ENCODE data around the gene HELZ. TPM values are rescaled to one million over a fixed set of nuclear protein-coding genes. Genes with fewer than 3 reads are reported as not detected.

HELZ gene
- total RNA-seq, 1 experiment from 2014 or later = 40.5 TPM

DNA sequence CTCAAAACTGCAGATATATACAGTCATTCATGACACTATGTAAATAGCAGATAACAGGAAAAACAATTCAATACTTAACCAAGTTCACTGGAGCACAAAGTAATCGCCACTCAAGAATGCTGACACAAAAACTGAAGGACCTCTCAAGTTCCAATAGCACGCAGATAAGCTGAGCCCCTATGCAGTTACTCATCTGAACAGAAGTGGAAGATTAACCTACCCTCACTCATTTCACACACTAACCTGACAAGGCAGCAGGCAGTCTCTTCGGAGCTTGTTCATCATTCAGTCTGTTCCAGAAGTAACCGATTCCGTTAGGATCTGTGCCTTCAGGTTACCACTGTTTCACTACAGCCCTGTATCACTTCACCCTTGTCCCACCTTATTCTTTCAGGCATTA, 6.0 kb downstream of the HELZ start:
- ChIA-PET CTCF (interaction anchor here (3.8 kb wide), 1 partner anchor 18 kb away, joined by 21 read pairs; no protein-coding TSS in a partner anchor), POLR2A (no interaction called here), RAD21 (ENCODE audit: low non-redundant PET in 1 of 2, low total read pairs in 2 of 2, uncharacterized antibody in 2 of 2, unreplicated experiment in 2 of 2) (no interaction called here)
- Histone ChIP-seq H3K4me2 (ENCODE audit: low read length) (no peak overlapping the region), H3K9me3 (ENCODE audit: control insufficient read depth in 1 of 2, insufficient read depth in 1 of 2, low read depth in 1 of 2, low read length in 2 of 2) (no peaks in the 10 kb centered on the region), H3K9ac (ENCODE audit: low read length) (no peak overlapping the region), H2AFZ (ENCODE audit: low read depth, low read length, poor library complexity, severe bottlenecking) (no peak overlapping the region), H3K36me3 (ENCODE audit: control insufficient read depth in 1 of 2, insufficient read depth in 2 of 2, low read length in 2 of 2) (peaks cover 5 to 18% of the 10 kb centered on the region in 2 experiments; a peak in 3 of 4 replicates), H3K4me3 (replicated peaks in 1 of 2; ENCODE audit: low read depth in 1 of 2, low read length in 2 of 2) (no peak overlapping the region), H3K27ac (ENCODE audit: low read depth, low read length) (no peak overlapping the region), H3K79me2 (ENCODE audit: insufficient read depth, low read length) (peaks cover 56% of the 10 kb centered on the region), H3K9me2 (ENCODE audit: insufficient read depth) (no peaks in the 10 kb centered on the region), H3K27me3 (ENCODE audit: insufficient read depth, low read length) (no peaks in the 10 kb centered on the region), H3K4me1 (ENCODE audit: control insufficient read depth in 1 of 2, insufficient read depth in 2 of 2, low read length in 2 of 2) (peaks cover 5 to 8% of the 10 kb centered on the region in 2 experiments; a peak in 3 of 4 replicates), H4K20me1 (ENCODE audit: insufficient read depth) (no peaks in the 10 kb centered on the region)
- no peak for TF ChIP-seq ZFX (IDR thresholded peaks at IDR 0.05)
- no peak for TF ChIP-seq SP1 (IDR thresholded peaks at IDR 0.05; ENCODE audit: low read depth)
- no peak for TF ChIP-seq POLR2A (IDR thresholded peaks at IDR 0.05; ENCODE audit: borderline replicate concordance, extremely low read depth, insufficient read depth, insufficient read length)
- TF ChIP-seq, protein P1, sequence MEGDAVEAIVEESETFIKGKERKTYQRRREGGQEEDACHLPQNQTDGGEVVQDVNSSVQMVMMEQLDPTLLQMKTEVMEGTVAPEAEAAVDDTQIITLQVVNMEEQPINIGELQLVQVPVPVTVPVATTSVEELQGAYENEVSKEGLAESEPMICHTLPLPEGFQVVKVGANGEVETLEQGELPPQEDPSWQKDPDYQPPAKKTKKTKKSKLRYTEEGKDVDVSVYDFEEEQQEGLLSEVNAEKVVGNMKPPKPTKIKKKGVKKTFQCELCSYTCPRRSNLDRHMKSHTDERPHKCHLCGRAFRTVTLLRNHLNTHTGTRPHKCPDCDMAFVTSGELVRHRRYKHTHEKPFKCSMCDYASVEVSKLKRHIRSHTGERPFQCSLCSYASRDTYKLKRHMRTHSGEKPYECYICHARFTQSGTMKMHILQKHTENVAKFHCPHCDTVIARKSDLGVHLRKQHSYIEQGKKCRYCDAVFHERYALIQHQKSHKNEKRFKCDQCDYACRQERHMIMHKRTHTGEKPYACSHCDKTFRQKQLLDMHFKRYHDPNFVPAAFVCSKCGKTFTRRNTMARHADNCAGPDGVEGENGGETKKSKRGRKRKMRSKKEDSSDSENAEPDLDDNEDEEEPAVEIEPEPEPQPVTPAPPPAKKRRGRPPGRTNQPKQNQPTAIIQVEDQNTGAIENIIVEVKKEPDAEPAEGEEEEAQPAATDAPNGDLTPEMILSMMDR (IDR thresholded peaks at IDR 0.05 in 2 of 3, conservative IDR thresholded peaks at IDR 0.05 in 1 of 3; ENCODE audit: borderline replicate concordance in 1 of 3, insufficient read depth in 1 of 3, low read depth in 2 of 3, low read length in 2 of 3) = no peak
- DNase-seq (ENCODE audit: low read depth, low spot score) (no peak), ATAC-seq (no peak)
- no TSS peak for BruUV-seq (replicated peaks)
- intact Hi-C loops (cut with micrococcal nuclease) = no loop called here

DNA sequence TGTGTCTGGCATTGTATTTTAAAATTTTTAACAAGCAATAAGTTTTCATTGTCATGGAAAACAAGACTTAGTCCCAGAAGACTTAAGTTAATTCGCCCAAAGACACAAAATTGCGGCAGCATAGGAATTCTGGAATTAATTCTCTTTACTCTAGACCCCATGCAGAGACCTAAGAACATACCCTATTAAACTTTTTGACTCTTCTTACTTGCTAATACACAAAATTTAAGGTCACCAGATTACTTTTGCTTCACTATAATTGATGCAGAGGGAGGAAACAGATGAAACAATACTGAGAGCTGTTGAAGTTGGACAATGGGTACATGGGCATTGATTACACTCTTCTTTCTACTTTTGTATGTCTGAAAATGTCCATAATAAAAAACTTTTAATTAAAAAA, 12.6 kb downstream of the HELZ start:
- ChIA-PET POLR2A (no interaction called here), RAD21 (ENCODE audit: low non-redundant PET in 1 of 2, low total read pairs in 2 of 2, uncharacterized antibody in 2 of 2, unreplicated experiment in 2 of 2) (no interaction called here), CTCF (interaction anchor here (2.6 kb wide), 1 partner anchor 11 kb away, joined by 13 read pairs; no protein-coding TSS in a partner anchor)
- ATAC-seq (no peak), DNase-seq (ENCODE audit: low read depth, low spot score) (no peak)
- intact Hi-C loops (cut with micrococcal nuclease) = no loop called here
- Histone ChIP-seq H3K4me3 (replicated peaks in 1 of 2; ENCODE audit: low read depth in 1 of 2, low read length in 2 of 2) (no peak overlapping the region), H3K4me2 (ENCODE audit: low read length) (no peak overlapping the region), H3K27ac (ENCODE audit: low read depth, low read length) (no peak overlapping the region), H3K9ac (ENCODE audit: low read length) (no peak overlapping the region), H3K9me3 (ENCODE audit: control insufficient read depth in 1 of 2, insufficient read depth in 1 of 2, low read depth in 1 of 2, low read length in 2 of 2) (no peaks in the 10 kb centered on the region), H3K27me3 (ENCODE audit: insufficient read depth, low read length) (no peaks in the 10 kb centered on the region), H3K36me3 (ENCODE audit: control insufficient read depth in 1 of 2, insufficient read depth in 2 of 2, low read length in 2 of 2) (peaks cover 4 to 5% of the 10 kb centered on the region in 2 experiments; a peak in 2 of 4 replicates), H4K20me1 (ENCODE audit: insufficient read depth) (no peaks in the 10 kb centered on the region), H3K4me1 (ENCODE audit: control insufficient read depth in 1 of 2, insufficient read depth in 2 of 2, low read length in 2 of 2) (no peaks in the 10 kb centered on the region), H3K79me2 (ENCODE audit: insufficient read depth, low read length) (peaks cover 37% of the 10 kb centered on the region), H2AFZ (ENCODE audit: low read depth, low read length, poor library complexity, severe bottlenecking) (no peak overlapping the region), H3K9me2 (ENCODE audit: insufficient read depth) (no peaks in the 10 kb centered on the region)
- no peak for TF ChIP-seq YY1 (IDR thresholded peaks at IDR 0.05; ENCODE audit: extremely low read depth, insufficient replicate concordance, low read depth, low read length)
- TF ChIP-seq SIN3A (IDR thresholded peaks at IDR 0.05; ENCODE audit: low read depth) = no peak
- no peak for TF ChIP-seq SP1 (IDR thresholded peaks at IDR 0.05; ENCODE audit: low read depth)
- TF ChIP-seq ELF1 (IDR thresholded peaks at IDR 0.05; ENCODE audit: borderline replicate concordance, low read depth) = no peak
- no peak for TF ChIP-seq RAD21 (IDR thresholded peaks at IDR 0.05; ENCODE audit: low read depth)
- TF ChIP-seq POLR2AphosphoS5 (IDR thresholded peaks at IDR 0.05; ENCODE audit: low read depth, low read length) = no peak
- no peak for TF ChIP-seq EZH2 (IDR thresholded peaks at IDR 0.05)
- no peak for TF ChIP-seq POLR2A (IDR thresholded peaks at IDR 0.05; ENCODE audit: borderline replicate concordance, extremely low read depth, insufficient read depth, insufficient read length)
- BruUV-seq (replicated peaks) = no TSS peak
